GM10248 (cell line): ENCODE measurements around the gene UPK3A.

Source experiments
- CTCF ChIA-PET: fragments of 300-600 bp; sonication (Branson Sonifier 250); formaldehyde crosslinking; extraction: SDS; loops from one replicate; lab custom pipeline; 2021; ENCODE audit warnings: antibody characterized with exemption; lab: Yijun Ruan, JAX
- POLR2A ChIA-PET: fragments of 350-650 bp; sonication (Branson Sonifier 250); formaldehyde crosslinking; extraction: SDS; loops from one replicate; lab custom pipeline; 2020; ENCODE audit warnings: antibody characterized with exemption; lab: Yijun Ruan, JAX
- DNase-seq: peaks from one replicate; pipeline ENCODE4 v3.0.0; 2012; ENCODE audit errors: extremely low spot score
- CTCF ChIP-seq: IDR thresholded peaks from 2 replicates; pipeline ENCODE4 v1.5.1; 2012; ENCODE audit warnings: mild to moderate bottlenecking, low read depth; ENCODE audit errors: extremely low read depth, missing control alignments, control extremely low read depth

The UPK3A gene

DNA sequence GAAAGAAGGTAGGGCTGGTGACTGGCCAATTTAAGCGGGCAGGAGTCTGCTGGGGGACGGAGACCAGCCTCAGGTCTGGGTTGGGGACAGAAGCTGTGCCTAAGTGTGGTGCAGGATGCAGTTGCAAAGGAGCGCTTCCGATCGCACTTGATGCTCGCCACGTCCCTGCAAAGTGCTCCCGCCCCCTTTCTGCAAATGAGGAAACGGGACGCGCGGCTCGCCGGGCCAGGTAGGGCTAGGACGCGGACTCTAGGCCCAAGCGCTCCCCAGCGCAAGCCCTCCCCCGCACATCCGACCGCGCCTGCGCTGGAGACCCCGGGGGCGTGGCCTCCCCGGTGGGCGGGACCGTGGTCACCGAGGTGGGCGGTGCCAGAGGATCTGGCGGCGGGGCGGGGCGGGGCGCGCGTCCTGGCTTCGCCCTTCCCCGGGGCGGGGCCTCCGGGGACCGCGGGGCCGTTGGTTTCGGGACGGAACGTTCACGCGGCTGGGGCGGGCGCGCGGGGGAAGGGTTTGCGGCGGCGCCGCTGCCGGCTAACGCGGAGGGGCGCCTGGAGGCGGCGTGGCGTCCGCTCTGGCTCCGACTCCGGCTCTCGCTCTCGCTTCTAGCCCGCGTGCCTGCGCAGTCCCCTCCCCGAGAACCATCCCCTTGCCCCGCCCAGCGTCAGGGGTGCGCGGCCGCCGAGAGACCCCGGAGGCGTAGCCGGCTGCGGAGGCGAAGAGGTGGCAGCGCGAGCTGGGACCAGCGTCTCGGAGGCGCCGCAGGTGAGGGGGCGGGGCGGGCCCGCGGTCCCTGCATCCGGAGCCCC lies 24.9 kb downstream of the UPK3A start, which contains the start of gene FAM118A:
Gene FAM118A (plus strand): TSS at position 513 of the 806 bp plus-strand sequence. CDS start 12,446 bp downstream, outside the sequence.
- ChIA-PET POLR2A (no interaction called here), CTCF (no interaction called here)
- TF ChIP-seq CTCF: no peak
- peak; percentile 98 for DNase-seq

GRCh38 chr22:45310331-45310976 lies 25.7 kb downstream of the UPK3A start:
- no peak for DNase-seq
- TF ChIP-seq CTCF: no peak
- POLR2A ChIA-PET: no interaction called here
- CTCF ChIA-PET: no interaction called here

DNA sequence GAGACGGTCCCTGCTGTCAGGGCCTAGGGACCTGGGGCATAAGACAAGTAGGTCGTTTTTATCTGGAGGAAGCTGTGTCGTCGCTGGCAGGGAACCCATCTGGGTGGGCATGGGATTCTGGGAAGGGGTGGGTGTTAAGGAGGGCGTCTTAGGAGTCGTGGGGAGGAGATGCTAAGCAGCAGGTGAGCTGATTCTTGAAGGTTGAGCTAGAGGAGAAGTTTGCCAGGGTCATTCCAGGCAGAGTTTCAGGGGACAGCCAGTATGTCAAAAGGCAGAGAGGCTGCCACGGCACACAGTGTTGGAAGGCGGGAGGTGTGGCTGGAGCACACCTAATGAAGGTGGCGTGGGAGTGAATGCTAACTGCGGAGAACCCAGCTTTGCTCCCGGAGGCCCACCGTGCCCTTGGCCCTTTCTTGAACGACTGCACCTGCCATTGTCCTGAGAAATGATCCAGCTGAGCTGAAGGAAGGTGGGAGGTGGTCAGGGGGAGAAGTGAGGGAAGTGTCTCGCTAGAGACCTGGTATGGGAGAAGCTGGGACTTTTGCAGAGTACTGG lies 26.3 kb downstream of the UPK3A start:
- ChIA-PET CTCF (no interaction called here), POLR2A (no interaction called here)
- no peak for TF ChIP-seq CTCF
- no peak for DNase-seq

GRCh38 chr22:45312415-45312814 lies 27.7 kb downstream of the UPK3A start:
- ChIA-PET POLR2A (no interaction called here), CTCF (no interaction called here)
- no peak for TF ChIP-seq CTCF
- no peak for DNase-seq

GRCh38 chr22:45312856-45313255 lies 28.1 kb downstream of the UPK3A start:
- no peak for DNase-seq
- ChIA-PET POLR2A (no interaction called here), CTCF (no interaction called here)
- TF ChIP-seq CTCF: no peak

DNA sequence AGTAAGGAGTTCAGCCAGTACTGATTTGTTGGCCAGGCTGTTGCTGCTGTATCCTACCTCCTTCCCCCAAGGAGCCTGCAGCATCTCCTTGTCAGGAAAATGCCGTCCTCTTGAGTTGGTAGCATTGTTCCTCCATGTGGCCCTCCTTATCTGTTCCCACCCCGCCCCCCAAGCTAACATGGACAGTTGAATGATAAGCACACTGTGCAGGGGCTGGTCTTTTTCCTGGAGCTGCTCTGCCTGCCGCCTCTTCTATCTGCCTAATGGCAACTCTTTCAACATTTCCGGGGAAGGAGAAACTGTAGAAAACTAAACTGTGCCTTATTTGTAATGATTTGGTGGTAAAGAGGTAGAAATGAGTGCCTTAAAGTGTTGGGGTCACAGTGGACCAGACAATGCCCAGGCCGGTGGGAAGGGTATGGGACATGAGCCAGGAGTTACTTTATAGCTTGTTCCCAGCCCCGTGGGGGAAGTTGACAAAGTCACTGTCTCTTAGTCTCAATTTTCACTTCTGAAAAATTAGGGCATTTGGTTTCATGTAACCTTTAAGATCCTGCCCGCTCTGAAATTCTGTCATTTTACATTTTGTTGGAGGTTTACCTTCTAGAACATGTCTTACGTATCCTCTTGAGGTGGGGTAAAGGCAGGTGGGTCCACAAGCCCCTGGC lies 29.4 kb downstream of the UPK3A start:
- DNase-seq: no peak
- ChIA-PET CTCF (no interaction called here), POLR2A (no interaction called here)
- no peak for TF ChIP-seq CTCF
